HG02798 (cell line): ENCODE results near the gene VSTM4.
A peak's percentile ranks its signal among the peaks of the same experiment; 100 is the strongest.

Experiments
- ATAC-seq: cut with Tn5 transposase; IDR thresholded peaks from one replicate; pipeline ENCODE4 v1.9.1; 2021; ENCODE audit warnings: mild to moderate bottlenecking; ENCODE audit not compliant: unreplicated experiment, poor library complexity

The VSTM4 gene

GRCh38 chr10:49143249-49143648, 27.9 kb upstream of the VSTM4 start:
- ATAC-seq, result no peak

GRCh38 chr10:49141541-49142332, 26.4 kb upstream of the VSTM4 start:
- ATAC-seq, result peak; percentile 77

DNA sequence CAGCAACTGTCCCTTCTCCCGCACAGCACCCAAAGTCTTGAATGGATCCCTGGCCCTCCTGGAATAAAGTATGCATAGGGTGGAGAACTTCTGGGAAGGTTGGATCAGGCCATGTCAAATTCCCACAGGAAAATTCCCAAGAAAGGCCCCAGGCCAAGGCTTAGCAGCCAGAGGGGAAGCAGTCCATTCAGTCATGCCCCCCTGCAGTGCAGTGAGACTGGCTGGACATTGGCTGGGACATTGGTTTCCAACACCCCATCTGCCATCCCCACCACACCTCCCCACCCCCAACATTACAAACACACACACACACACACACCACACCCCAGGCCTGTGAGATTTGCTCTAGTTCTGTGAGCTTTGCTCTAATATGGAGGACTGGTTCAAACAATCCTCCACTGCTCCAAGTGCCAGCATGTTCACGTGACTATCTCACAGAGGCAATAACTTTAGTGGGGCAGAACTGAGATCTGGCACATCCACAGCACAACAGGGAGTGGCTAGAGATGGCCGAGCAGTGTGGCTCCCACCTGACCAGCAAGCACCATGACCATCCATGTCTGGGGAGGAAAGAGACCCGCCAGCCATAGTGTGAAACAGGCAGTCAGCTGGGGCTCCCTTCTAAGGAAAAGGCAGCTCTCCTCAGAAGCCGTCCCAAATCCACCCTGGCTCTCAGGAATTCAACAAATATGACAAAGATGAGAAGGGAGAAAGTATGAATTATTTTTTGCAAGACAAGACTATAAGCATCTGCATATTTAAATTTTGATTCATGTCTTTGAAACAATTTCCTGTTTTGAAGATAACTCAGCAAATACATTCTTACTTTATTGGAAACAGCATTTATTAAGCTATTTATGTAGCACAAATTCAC, 25.2 kb upstream of the VSTM4 start:
- ATAC-seq, result no peak

DNA sequence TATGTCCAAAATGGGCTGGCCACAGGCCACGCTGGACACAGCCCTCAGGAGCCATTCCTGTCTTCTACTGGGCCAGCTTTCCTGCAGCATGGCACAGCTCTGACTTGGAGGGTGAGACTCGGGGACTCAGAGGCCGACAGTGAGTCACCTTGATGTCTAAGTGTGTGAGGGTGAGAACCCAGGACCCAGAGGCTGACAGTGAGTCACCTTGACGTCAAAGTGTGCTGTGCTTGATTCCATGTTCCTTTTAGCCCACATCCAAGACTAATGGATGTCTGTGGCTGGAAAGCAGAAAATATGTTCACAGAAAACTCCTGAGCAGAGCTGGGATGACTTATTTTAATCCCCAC, 24.5 kb upstream of the VSTM4 start:
- no peak for ATAC-seq

- no peak for ATAC-seq
These were observed 23.9 kb upstream of the VSTM4 start for GRCh38 chr10:49139028-49139845.

- ATAC-seq, result no peak
These were observed 23.1 kb upstream of the VSTM4 start for GRCh38 chr10:49138361-49138891.

DNA sequence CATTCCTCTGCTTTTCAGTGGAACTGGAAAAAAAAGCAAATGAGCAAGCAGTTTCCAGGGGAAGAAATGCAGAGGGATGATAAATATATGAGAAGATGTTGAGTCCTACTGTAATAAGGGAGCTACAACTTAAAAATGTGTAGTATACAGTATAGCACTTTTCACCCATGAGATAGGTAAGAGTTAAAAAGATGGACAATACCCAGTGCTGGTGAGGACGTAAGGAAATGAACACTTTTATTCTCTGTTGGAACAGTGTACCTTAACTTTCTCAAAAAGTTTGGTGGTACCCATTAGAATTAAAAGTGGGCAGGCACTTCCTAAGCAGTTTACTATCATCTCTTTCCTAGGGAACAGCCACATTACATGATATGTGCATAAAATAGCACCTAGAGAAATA, 21.2 kb upstream of the VSTM4 start:
- ATAC-seq, result no peak

DNA sequence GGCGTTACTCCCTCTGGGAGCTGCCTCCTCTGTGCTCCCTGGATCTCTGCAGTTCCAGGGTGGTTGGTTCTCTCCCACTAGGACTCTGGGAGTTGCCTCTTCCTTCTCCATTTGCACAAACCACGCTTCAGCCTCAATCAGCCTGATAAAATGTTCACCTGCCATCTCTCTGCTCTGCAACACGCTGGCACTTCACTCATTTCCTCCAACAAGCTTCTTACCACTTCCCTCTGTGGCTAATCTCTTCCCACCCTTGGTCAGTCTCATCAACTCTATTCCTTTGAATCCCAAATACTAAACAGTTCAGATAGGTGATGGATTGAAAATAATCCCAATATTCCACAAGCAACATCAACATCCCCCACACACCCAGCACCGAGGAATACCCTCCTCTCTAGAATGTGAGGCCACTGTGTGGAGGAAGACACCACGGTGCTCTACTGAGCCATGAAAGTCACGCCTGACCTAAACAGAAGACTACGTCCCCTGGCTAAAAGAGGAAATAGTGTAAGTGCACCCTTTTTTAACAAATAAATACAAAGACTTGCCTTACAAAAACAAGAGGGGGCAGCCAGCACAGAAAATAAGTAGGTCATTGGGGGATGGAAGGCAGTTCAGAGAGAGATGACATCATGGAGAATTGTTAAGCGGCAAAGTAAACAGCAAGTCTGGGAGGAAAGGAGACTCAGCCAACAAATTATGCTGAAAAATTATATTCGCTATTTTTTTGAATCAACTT, 20.4 kb upstream of the VSTM4 start:
- peak; percentile 47 for ATAC-seq

DNA sequence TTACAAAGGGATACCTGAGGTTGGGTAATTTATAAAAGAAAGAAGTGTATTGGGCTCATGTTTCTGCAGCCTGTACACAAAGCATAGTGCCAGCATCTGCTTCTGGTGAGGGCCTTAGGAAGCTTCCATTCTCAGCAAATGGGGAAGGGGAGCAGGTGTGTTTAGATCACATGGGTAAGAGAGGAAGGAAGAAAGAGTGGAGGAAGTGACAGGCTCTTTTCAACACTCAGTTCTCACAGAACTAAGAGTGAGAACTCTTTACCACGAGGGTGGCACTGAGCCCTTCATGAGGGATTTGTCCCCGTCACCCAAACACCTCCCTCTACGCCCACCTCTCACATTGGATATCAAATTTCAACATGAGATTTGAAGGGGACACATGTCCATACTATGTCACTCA, 19.0 kb upstream of the VSTM4 start:
- ATAC-seq, result no peak

DNA sequence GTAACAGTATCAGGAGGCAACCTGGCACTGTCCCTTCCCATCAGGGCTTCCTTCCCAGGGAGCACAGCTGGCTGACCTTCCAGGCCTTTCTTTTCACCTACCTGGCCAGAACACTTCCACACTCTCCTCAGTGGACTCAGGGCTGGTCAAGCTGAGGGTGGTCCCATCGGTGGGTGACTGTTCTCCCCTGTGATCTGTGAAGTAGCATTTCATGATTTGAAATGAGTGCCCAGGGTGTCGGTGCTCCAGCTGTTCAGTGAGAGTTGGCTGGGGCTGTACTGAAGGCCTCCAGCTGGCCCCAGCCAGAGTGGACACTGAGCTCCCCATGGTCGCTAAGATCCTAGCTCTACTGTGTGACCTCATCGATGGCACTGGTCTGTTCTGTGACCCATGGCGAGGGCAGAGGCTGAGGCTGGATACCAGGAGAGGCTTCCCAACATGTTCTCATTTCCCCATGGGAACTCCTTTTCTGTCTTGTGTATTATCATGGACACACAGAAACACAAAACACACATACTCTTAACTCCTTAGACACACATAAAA, 18.5 kb upstream of the VSTM4 start, which contains the start of gene FAM170B:
Gene FAM170B, minus strand, starts transcription at position 316 of the 543 bp plus-strand sequence. Its CDS starts 103 bp downstream, at position 213.
- ATAC-seq, result no peak

- ATAC-seq, result no peak
These were observed 17.0 kb upstream of the VSTM4 start for GRCh38 chr10:49132362-49132737.

DNA sequence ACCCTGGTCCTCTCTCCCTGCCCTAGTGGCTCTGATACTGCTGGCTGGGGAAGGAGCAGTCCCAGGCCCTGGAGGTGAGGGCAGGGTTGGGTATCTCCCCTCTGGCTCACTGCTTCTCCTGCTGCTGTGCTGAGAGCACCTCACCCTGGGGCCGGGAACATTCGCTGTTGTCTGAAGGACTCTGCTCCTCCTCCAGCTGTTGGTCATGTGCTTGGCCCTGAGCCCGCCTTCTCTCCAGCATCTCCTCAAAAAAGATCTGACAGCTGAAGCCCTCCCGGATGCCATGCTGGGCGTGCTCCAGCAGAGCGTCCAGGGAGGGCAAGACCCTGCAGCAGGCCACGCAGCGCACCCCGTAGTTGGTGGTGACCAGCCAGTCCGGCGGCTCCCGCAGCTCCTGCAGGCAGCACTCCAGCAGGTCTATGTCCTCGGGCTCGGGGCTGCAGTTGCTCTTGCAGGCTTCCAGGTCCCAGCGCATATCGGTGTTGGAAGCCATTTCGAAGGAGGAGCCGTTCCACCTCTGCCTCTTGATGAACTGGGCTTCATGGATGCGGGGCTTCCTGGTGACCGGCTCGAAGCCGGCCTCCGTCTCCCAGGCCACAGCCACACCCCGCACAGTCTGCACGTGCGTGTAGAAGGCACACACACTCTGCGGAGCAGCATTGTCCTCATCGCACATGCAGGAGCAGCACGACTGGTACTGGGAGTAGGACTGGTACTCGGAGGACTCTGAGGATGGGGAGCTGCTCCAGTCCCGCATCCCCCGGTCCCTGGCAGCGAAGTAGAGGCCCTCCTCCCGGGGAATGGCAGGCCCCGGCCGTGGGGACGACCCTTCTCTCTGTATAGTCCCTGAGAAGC, 16.4 kb upstream of the VSTM4 start:
- ATAC-seq, result no peak

- no peak for ATAC-seq
These were observed 14.1 kb upstream of the VSTM4 start for GRCh38 chr10:49129376-49129775.

- no peak for ATAC-seq
These were observed 13.5 kb upstream of the VSTM4 start for GRCh38 chr10:49128854-49129253.

- ATAC-seq, result peak; percentile 53
These were observed 8.9 kb upstream of the VSTM4 start for GRCh38 chr10:49123981-49124950.

DNA sequence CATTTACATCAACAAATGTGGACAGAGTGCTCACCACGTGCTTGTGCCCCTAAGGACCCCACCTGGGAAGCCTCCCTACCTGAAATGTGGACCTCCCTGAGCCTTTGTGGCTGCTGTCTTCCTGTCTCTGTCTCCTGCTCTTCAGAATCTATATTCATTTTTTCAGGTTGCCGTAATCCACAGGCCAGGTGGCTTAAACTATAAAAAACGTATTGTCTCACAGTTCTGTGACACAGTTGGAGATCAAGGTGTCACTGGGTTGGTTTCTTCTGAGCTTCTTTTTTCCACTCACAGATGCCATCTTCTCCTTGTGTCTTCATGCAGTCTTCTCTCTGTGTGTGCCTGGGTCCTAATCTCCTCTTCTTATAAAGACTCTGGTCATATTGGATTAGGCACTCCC, 5.6 kb upstream of the VSTM4 start:
- ATAC-seq, result no peak

- ATAC-seq, result no peak
These were observed 4.4 kb upstream of the VSTM4 start for GRCh38 chr10:49119746-49120145.
